Measurements from ENCODE around the gene SMPD4.

GRCh38 chr2:130152816-130153595 is 28.4 kb downstream of the SMPD4 start:
- TF ChIP-seq CTCF (IDR thresholded peaks at IDR 0.05; ENCODE audit: poor library complexity, severe bottlenecking), result no peak
- TF ChIP-seq EP300 (conservative IDR thresholded peaks at IDR 0.05; ENCODE audit: poor library complexity, severe bottlenecking), result no peak
- TF ChIP-seq REST (IDR thresholded peaks at IDR 0.05; ENCODE audit: borderline replicate concordance), result no peak
- no peak for TF ChIP-seq SMC3 (conservative IDR thresholded peaks at IDR 0.05; ENCODE audit: poor library complexity)
- TF ChIP-seq TAF1 (IDR thresholded peaks at IDR 0.05; ENCODE audit: low read depth), result no peak
- TF ChIP-seq EZH2 (IDR thresholded peaks at IDR 0.05; ENCODE audit: borderline replicate concordance, insufficient read depth, low read length, poor library complexity, severe bottlenecking), result no peak
- TF ChIP-seq POLR2AphosphoS5 (IDR thresholded peaks at IDR 0.05), result no peak
- no peak for TF ChIP-seq MXI1 (conservative IDR thresholded peaks at IDR 0.05; ENCODE audit: poor library complexity, severe bottlenecking)
- no peak for TF ChIP-seq RAD21 (conservative IDR thresholded peaks at IDR 0.05)

All from neural cell (in vitro differentiated cells).